Thyroid gland (tissue), 4 donors: ENCODE results near the gene PKD1. TPM values are rescaled to one million over a fixed set of nuclear protein-coding genes. Genes with fewer than 3 reads are reported as not detected.
"Not testable (repeated sequence)": the region's sequence is repeated elsewhere in the genome, so short reads cannot be mapped to it uniquely, and the experiment has no call there.

Source experiments
- DNase-seq, 2 donors: peaks; one replicate each; pipeline ENCODE4 v3.0.0-alpha.2; 2019
- H3K27ac ChIP-seq, 3 donors: fragments of 200-600 bp; sonication (generic); 1 replicate in 2 of 3; 2 replicates in 1 of 3; pipeline ENCODE4 v1.5.1; 2016 to 2019; ENCODE audit warnings: mild to moderate bottlenecking in 1 of 3, moderate library complexity in 1 of 3
- H3K27me3 ChIP-seq: fragments of 200-600 bp; sonication (generic); one replicate; pipeline ENCODE4 v1.5.1; 2019
- H3K36me3 ChIP-seq, 2 donors: fragments of 200-600 bp; sonication (generic); one replicate each; pipeline ENCODE4 v1.5.1; 2016 to 2019
- H3K4me1 ChIP-seq, 2 donors: fragments of 200-600 bp; sonication (generic); one replicate each; pipeline ENCODE4 v1.5.1; 2017 to 2019
- H3K4me3 ChIP-seq, 3 donors: fragments of 200-600 bp; sonication (generic); replicated peaks in 1 of 3; 1 replicate in 2 of 3; 2 replicates in 1 of 3; pipeline ENCODE4 v1.5.1; 2016; ENCODE audit warnings: mild to moderate bottlenecking in 1 of 3
- H3K9me3 ChIP-seq: fragments of 200-600 bp; sonication (generic); one replicate; pipeline ENCODE4 v1.5.1; 2017
- POLR2A ChIP-seq, 2 donors: fragments of 450-650 bp; IDR thresholded peaks; one replicate each; pipeline ENCODE4 v1.6.1; 2017; ENCODE audit warnings: antibody characterized with exemption in 2 of 2, mild to moderate bottlenecking in 2 of 2, moderate library complexity in 1 of 2
- WGBS, 2 donors: methylation state at CpG; one replicate each; pipeline ENCODE4 v1.1.5; 2017; 5-methylcytosine and 5-hydroxymethylcytosine counted together
- intact Hi-C: fragments of 100-400 bp; cut with DNase I; formaldehyde crosslinking; loops from one replicate; pipeline ENCODE4 v1.15.1; 2023
- total RNA-seq, 4 donors: library from RNA; depleted of rRNA; stranded (reverse); fragments of >200 nt; gene quantifications; one replicate each; pipeline ENCODE4 v1.2.3, GENCODE V29; 2016
- TF ChIP-seq, protein P1 (sequence below), 6 experiments: fragments of 200-600 bp in 3 of 6; fragments of 450-650 bp in 3 of 6; sonication (generic) in 3 of 6; IDR thresholded peaks; one replicate each; pipeline ENCODE4 v1.5.1; 2016 to 2019; ENCODE audit warnings: antibody characterized with exemption in 6 of 6, mild to moderate bottlenecking in 2 of 6, inconsistent platforms in 1 of 6, moderate library complexity in 1 of 6

The PKD1 gene
- 100 to 1,000 TPM in 1 of 4 donors, 10 to 100 TPM in 3; 66.9 to 153 (median 87.7) TPM for total RNA-seq

DNA sequence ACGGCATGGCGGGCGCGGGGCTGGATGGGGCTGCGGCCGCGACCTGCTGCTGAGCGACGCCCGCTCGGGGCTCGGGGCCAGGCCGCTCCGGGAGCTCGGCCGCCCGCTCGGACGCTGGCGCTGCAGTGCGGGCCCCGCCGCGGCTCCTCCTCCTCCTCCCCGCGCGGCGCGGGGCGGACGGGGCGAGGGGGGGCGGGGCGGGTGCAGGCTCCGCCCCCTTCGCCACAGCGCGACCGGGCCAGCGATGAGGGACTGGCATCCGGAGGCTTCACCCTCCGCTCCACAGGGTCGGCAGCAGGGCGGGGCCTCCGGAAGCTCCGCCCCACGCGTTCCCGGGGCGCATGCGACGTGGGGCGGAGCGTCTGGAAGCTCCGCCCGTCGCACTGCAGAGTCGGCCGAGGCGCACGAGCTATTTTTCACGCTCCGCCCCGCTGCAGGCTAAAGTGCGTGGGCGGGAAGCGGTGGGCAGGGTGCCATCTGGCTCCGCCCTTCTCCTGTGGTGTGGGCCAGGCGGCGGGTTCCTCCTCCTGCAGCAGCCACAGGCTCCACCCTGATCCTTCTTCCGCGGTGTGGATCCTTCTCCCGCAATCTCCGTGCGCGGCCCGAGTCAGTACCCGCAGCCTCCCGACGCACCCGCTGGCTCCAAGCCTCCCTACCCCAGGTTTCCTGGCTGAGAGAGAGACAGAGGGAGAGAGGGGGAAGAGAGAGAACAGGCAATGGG lies at the start of gene PKD1:
PKD1 (minus strand) TSS at position 129 of the 721 bp plus-strand sequence. CDS start 209 bp downstream, outside the sequence.
- peak; percentile 99 for DNase-seq
- H3K4me1 ChIP-seq, intact Hi-C loops, H3K36me3 ChIP-seq, H3K9me3 ChIP-seq, H3K27me3 ChIP-seq: not testable (repeated sequence)
- peak in 1 of 2 donors; percentile 69 for TF ChIP-seq POLR2A (IDR thresholded peaks at IDR 0.05)
- WGBS, 2 donors: 0% methylated on average over 10 to 20 of the region's 81 CpGs
- peak within 1 kb of the TSS in 2 of 3 donors; percentile 44 to 45 for H3K4me3 ChIP-seq
- H3K27ac ChIP-seq: peak within 1 kb of the TSS in 1 of 3 donors; percentile 41

DNA sequence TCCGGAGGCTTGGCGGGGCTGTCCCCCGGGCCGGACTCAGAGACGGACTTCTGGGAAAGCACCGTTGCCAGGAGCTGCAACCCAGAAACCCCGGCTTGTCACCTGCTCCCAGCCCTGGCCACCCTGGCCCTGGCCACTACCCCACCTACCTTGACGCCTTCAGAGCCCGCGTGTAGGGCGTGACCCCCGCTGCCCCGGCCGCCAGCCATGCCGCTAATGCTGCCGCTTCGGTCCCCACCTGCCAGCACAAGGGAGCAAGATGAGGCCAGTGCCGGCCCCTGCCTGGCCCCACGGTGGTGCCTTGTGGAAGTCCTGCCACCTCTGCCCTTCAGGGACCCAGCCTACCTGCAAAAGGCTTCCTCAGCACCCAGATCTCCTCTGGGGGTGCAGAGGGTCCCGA lies 49.3 kb upstream of the PKD1 start:
- TF ChIP-seq POLR2A (IDR thresholded peaks at IDR 0.05): no peak
- TF ChIP-seq, protein P1, sequence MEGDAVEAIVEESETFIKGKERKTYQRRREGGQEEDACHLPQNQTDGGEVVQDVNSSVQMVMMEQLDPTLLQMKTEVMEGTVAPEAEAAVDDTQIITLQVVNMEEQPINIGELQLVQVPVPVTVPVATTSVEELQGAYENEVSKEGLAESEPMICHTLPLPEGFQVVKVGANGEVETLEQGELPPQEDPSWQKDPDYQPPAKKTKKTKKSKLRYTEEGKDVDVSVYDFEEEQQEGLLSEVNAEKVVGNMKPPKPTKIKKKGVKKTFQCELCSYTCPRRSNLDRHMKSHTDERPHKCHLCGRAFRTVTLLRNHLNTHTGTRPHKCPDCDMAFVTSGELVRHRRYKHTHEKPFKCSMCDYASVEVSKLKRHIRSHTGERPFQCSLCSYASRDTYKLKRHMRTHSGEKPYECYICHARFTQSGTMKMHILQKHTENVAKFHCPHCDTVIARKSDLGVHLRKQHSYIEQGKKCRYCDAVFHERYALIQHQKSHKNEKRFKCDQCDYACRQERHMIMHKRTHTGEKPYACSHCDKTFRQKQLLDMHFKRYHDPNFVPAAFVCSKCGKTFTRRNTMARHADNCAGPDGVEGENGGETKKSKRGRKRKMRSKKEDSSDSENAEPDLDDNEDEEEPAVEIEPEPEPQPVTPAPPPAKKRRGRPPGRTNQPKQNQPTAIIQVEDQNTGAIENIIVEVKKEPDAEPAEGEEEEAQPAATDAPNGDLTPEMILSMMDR (IDR thresholded peaks at IDR 0.05): no peak
- Histone ChIP-seq H3K36me3 (no peaks in the 10 kb centered on the region), H3K9me3 (no peaks in the 10 kb centered on the region), H3K4me1 (no peaks in the 10 kb centered on the region), H3K4me3 (no peak overlapping the region), H3K27ac (no peak overlapping the region), H3K27me3 (no peaks in the 10 kb centered on the region)
- no peak for DNase-seq
- 90 to 94% methylated on average over 2 to 20 of the region's 20 CpGs for WGBS, 2 donors
- intact Hi-C loops: no loop called here

DNA sequence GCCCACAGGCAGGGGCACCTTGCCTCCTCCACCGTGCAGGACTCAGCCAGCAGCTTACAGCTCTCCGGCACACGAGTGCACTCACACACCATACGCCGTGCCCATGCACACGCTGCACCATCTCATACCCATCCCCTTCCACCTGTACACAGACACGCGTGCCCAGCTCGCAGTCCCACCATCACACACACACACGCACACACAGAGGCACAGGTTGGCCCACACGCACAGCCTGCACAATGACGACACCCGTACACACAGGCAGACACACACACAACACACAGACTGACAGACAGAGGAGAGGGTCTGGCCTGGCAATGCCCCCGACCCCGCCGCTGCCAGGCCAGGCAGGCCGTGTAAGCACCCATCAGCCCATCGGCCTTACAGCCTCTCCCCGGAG lies 48.6 kb upstream of the PKD1 start:
- H3K4me3 ChIP-seq: no peak overlapping the region
- H3K27ac ChIP-seq: no peak overlapping the region
- TF ChIP-seq, protein P1 (IDR thresholded peaks at IDR 0.05): no peak
- no peak for TF ChIP-seq POLR2A (IDR thresholded peaks at IDR 0.05)
- H3K9me3 ChIP-seq: no peaks in the 10 kb centered on the region
- DNase-seq: no peak
- no peaks in the 10 kb centered on the region for H3K4me1 ChIP-seq
- WGBS, 2 donors: 91 to 92% methylated on average over 13 to 15 of the region's 19 CpGs
- H3K27me3 ChIP-seq: no peaks in the 10 kb centered on the region
- H3K36me3 ChIP-seq: no peaks in the 10 kb centered on the region
- intact Hi-C loops: no loop called here

DNA sequence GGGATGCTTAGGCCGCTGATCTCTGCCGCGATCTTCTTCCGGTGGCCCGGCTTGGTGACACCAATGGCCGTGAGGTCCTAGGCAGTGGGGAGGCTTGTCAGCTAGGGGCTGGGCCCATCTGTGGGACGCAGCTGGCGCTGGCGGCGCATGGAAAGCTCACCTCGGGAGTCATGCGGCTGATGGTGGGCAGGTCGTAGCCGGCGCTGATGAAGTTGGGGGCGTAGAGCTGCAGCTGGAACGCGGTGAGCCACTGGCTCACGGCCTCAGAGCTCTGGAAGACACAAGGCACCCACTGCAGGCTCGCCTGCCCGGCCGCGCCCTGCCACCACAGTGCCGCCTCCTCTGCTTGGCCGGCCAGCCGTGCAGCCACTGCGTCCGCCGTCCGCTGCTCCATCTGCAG lies 48.0 kb upstream of the PKD1 start:
- no peaks in the 10 kb centered on the region for H3K9me3 ChIP-seq
- intact Hi-C loops: no loop called here
- TF ChIP-seq POLR2A (IDR thresholded peaks at IDR 0.05): no peak
- TF ChIP-seq, protein P1 (IDR thresholded peaks at IDR 0.05): no peak
- no peak for DNase-seq
- H3K36me3 ChIP-seq: no peaks in the 10 kb centered on the region
- no peaks in the 10 kb centered on the region for H3K4me1 ChIP-seq
- WGBS, 2 donors: 91 to 92% methylated on average over 5 to 24 of the region's 30 CpGs
- no peak overlapping the region for H3K4me3 ChIP-seq
- H3K27me3 ChIP-seq: no peaks in the 10 kb centered on the region
- no peak overlapping the region for H3K27ac ChIP-seq

DNA sequence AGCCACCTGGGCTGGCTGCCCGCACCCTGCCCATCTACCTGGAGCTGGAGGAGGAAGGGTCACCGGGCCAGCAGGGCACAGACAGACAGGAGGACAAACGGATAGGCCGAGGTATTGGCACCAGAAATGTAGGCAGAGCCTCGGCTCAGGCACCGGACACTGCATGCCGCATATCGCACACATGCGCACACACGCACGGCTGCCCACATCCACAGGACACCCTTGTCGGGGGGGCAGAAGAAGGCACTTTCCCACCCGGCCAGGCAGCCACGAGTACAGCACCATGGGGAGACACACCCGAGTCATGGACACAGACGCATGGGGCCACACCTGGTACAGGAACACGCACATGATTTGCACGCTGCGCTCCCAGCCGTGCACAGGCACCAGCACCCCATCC lies 46.3 kb upstream of the PKD1 start:
- H3K4me3 ChIP-seq: no peak overlapping the region
- no peaks in the 10 kb centered on the region for H3K4me1 ChIP-seq
- no peak overlapping the region for H3K27ac ChIP-seq
- no peaks in the 10 kb centered on the region for H3K27me3 ChIP-seq
- no peaks in the 10 kb centered on the region for H3K9me3 ChIP-seq
- TF ChIP-seq, protein P1 (IDR thresholded peaks at IDR 0.05): no peak
- TF ChIP-seq POLR2A (IDR thresholded peaks at IDR 0.05): no peak
- intact Hi-C loops: no loop called here
- WGBS, 2 donors: 94 to 95% methylated on average over 16 to 19 of the region's 20 CpGs
- peaks cover 0 to 9% of the 10 kb centered on the region in 2 donors for H3K36me3 ChIP-seq
- DNase-seq: no peak
